Activated CD8-positive, alpha-beta T cell treated with anti-CD3 and anti-CD28 coated beads for 36 hours (primary cell): ENCODE data around the gene SPECC1. TPM values are rescaled to one million over a fixed set of nuclear protein-coding genes. Genes with fewer than 3 reads are reported as not detected.
A peak's percentile ranks its signal among the peaks of the same experiment; 100 is the strongest.

Experiments
- ATAC-seq: fragments of 200-7000 bp; cut with Tn5 transposase; one replicate; pipeline ENCODE4 v1.10.0; 2021; ENCODE audit warnings: mild to moderate bottlenecking, moderate library complexity
- CTCF ChIA-PET: fragments of 350-600 bp; sonication (Branson Sonifier 250); formaldehyde crosslinking; loops from one replicate; lab custom pipeline; 2021; ENCODE audit warnings: antibody characterized with exemption; lab: Charles Lee
- POLR2A ChIA-PET: fragments of 350-600 bp; sonication (Branson Sonifier 250); formaldehyde crosslinking; loops from one replicate; lab custom pipeline; 2021; ENCODE audit warnings: antibody characterized with exemption; lab: Charles Lee
- DNase-seq: peaks from one replicate; pipeline ENCODE4 v3.0.0-alpha.2; 2020
- H3K27ac Mint-ChIP-seq: one replicate; pipeline ENCODE4 v1.8.0; 2021; ENCODE audit warnings: mild to moderate bottlenecking, mixed read lengths
- H3K27me3 Mint-ChIP-seq: one replicate; pipeline ENCODE4 v1.8.0; 2021; ENCODE audit warnings: mixed read lengths
- H3K36me3 Mint-ChIP-seq: one replicate; pipeline ENCODE4 v1.8.0; 2021; ENCODE audit warnings: low read depth, mixed read lengths
- H3K4me1 Mint-ChIP-seq: one replicate; pipeline ENCODE4 v1.8.0; 2021; ENCODE audit warnings: low read depth, mixed read lengths
- H3K4me3 Mint-ChIP-seq: one replicate; pipeline ENCODE4 v1.8.0; 2021; ENCODE audit warnings: mild to moderate bottlenecking, moderate library complexity, mixed read lengths
- H3K9me3 Mint-ChIP-seq: one replicate; pipeline ENCODE4 v1.8.0; 2021; ENCODE audit warnings: mixed read lengths
- intact Hi-C: fragments of 100-400 bp; cut with micrococcal nuclease; formaldehyde crosslinking; loops from one replicate; pipeline ENCODE4 v1.10.0; 2022
- total RNA-seq, 2 experiments: library from RNA; stranded (reverse); gene quantifications; one replicate each; pipeline ENCODE4 v1.2.3, GENCODE V29; 2021
- TF ChIP-seq, protein P1 (sequence below): fragments of 200-600 bp; IDR thresholded peaks from one replicate; pipeline ENCODE4 v1.8.0; 2022; ENCODE audit warnings: antibody characterized with exemption, mild to moderate bottlenecking

SPECC1 gene
- total RNA-seq, 2 experiments from 2014 or later: 9.9 to 10.3 TPM

DNA sequence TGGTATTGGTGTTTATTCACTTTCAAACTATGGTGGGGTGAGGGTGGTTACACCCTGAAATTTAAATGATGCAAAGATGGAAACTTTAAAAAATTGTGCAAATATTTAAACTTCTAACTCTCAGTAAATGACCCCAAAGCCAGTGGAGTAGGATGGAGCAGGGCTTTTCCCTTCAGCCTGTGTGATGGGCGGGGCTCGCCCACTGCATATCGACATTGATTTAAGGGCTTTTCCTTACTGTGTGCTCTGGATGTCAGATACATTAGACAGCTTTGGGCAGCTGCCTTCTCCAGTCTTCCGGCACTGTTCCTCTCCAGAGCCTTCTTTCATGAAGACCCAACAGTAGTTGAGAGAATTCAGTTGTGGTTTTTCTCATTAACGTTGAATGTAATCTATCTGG lies 99.9 kb downstream of the SPECC1 start:
- intact Hi-C loops: no loop called here
- peaks cover 3% of the 10 kb centered on the region for H3K27me3 Mint-ChIP-seq
- DNase-seq: no peak
- H3K36me3 Mint-ChIP-seq: no peaks in the 10 kb centered on the region
- ChIA-PET POLR2A (no interaction called here), CTCF (interaction anchor here (1.0 kb wide), 1 partner anchor 13 kb away, joined by 3 read pairs; no protein-coding TSS in a partner anchor)
- H3K9me3 Mint-ChIP-seq: no peaks in the 10 kb centered on the region
- TF ChIP-seq, protein P1, sequence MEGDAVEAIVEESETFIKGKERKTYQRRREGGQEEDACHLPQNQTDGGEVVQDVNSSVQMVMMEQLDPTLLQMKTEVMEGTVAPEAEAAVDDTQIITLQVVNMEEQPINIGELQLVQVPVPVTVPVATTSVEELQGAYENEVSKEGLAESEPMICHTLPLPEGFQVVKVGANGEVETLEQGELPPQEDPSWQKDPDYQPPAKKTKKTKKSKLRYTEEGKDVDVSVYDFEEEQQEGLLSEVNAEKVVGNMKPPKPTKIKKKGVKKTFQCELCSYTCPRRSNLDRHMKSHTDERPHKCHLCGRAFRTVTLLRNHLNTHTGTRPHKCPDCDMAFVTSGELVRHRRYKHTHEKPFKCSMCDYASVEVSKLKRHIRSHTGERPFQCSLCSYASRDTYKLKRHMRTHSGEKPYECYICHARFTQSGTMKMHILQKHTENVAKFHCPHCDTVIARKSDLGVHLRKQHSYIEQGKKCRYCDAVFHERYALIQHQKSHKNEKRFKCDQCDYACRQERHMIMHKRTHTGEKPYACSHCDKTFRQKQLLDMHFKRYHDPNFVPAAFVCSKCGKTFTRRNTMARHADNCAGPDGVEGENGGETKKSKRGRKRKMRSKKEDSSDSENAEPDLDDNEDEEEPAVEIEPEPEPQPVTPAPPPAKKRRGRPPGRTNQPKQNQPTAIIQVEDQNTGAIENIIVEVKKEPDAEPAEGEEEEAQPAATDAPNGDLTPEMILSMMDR: no peak
- no peak for ATAC-seq
- H3K4me1 Mint-ChIP-seq: peaks cover 2% of the 10 kb centered on the region
- H3K27ac Mint-ChIP-seq: no peak overlapping the region
- no peak overlapping the region for H3K4me3 Mint-ChIP-seq

DNA sequence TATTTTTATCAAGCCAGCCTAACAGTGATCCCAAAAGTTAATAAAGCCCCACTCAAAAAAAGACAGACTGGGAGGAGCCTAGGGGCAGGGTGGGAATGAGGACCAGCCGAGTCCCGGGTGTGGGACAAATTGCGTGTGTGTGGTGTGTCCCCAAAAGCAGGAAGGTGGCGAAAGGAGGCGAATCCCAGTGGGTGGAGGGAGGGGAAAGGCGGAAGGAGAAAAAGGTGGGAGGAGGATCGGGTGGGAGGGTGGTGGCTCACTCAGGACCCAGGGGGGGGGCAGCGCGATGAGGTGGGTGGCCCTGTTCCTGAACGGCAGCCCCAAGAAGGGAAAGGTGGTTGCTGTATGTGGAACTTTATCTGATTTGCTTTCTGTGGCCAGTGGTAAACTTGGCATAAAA lies 102.4 kb downstream of the SPECC1 start:
- ATAC-seq: no peak
- no peaks in the 10 kb centered on the region for H3K36me3 Mint-ChIP-seq
- DNase-seq: no peak
- intact Hi-C loops: no loop called here
- ChIA-PET POLR2A (no interaction called here), CTCF (interaction anchor here (0.9 to 2.3 kb wide), 2 partner anchors 103 to 118 kb away, joined by 3 to 13 read pairs; no protein-coding TSS in a partner anchor)
- peaks cover 3% of the 10 kb centered on the region for H3K27me3 Mint-ChIP-seq
- no peak overlapping the region for H3K4me3 Mint-ChIP-seq
- H3K27ac Mint-ChIP-seq: no peak overlapping the region
- TF ChIP-seq, protein P1: no peak
- H3K9me3 Mint-ChIP-seq: no peaks in the 10 kb centered on the region
- H3K4me1 Mint-ChIP-seq: peaks cover 2% of the 10 kb centered on the region

DNA sequence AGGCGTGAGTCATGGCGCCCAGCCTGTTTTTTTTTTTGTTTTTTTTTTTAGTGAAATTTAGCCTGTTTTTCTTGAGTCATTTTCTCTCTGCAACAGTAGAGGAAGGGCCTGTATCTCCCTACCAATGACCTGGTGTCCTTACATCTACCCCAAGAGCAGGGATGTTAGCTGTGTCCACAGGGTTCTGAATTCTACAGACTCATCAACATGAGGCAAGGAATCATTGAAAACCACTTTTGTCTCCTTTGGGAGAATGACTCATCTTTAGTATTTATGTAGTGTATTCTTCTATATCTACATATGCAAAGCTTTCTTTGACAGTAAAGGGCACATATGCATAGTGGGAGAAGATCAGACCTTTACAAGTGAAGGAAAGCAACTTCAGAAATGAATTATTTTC lies 105.3 kb downstream of the SPECC1 start:
- ChIA-PET CTCF (interaction anchor here (1.3 kb wide), 1 partner anchor 95 kb away, joined by 3 read pairs; no protein-coding TSS in a partner anchor), POLR2A (interaction anchor here (0.6 kb wide), 1 partner anchor 26 kb away, joined by 3 read pairs; no protein-coding TSS in a partner anchor)
- H3K9me3 Mint-ChIP-seq: no peaks in the 10 kb centered on the region
- TF ChIP-seq, protein P1: no peak
- peaks cover 4% of the 10 kb centered on the region for H3K4me1 Mint-ChIP-seq
- DNase-seq (no peak), ATAC-seq (no peak)
- H3K4me3 Mint-ChIP-seq: no peak overlapping the region
- peaks cover 3% of the 10 kb centered on the region for H3K27me3 Mint-ChIP-seq
- no peaks in the 10 kb centered on the region for H3K36me3 Mint-ChIP-seq
- H3K27ac Mint-ChIP-seq: no peak overlapping the region
- intact Hi-C loops: no loop called here

DNA sequence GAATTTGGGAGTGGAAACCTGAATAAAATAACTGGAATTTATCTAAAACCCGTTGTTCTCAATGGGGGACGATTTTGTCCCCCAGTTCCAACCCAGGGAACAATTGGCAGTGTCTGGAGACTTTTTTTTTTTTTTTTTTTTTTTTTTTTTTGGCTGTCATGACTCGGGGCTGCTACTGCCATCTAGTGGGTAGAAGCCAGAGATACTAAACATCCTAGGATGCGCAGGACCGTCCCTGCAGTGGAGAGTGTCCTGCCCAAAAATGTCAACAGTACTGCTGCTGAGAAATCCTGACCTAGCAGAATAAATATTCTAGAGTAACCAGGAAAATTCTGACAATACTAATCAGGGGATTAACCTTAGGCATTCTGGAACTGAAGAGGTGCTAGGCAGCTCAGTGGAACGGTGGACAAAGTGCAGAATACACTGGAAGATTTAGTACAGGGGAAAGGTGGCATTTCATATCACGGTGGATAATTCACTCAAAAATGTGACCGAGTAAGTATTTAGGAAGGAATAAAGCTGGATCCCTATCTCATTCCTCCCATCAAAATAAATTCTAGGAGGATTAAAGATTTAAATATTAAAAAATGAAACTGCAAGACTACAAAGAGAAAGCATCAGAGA lies 107.6 kb downstream of the SPECC1 start:
- POLR2A ChIA-PET: no interaction called here
- peak; percentile 68 for ATAC-seq
- no peak overlapping the region for H3K27ac Mint-ChIP-seq
- H3K4me3 Mint-ChIP-seq: no peak overlapping the region
- CTCF ChIA-PET: interaction anchor here (0.6 to 3.3 kb wide), 16 partner anchors 11 to 204 kb away, joined by 3 to 48 read pairs (median 3); partner anchors contain the start of gene SPECC1
- intact Hi-C loops: loop anchor here (5.0 kb wide), 1 partner anchor 124 kb away; no protein-coding TSS in a partner anchor
- peak; percentile 68 for DNase-seq
- H3K27me3 Mint-ChIP-seq: peaks cover 4% of the 10 kb centered on the region
- TF ChIP-seq, protein P1: peak; percentile 92
- no peaks in the 10 kb centered on the region for H3K9me3 Mint-ChIP-seq
- no peaks in the 10 kb centered on the region for H3K36me3 Mint-ChIP-seq
- peaks cover 4% of the 10 kb centered on the region for H3K4me1 Mint-ChIP-seq

DNA sequence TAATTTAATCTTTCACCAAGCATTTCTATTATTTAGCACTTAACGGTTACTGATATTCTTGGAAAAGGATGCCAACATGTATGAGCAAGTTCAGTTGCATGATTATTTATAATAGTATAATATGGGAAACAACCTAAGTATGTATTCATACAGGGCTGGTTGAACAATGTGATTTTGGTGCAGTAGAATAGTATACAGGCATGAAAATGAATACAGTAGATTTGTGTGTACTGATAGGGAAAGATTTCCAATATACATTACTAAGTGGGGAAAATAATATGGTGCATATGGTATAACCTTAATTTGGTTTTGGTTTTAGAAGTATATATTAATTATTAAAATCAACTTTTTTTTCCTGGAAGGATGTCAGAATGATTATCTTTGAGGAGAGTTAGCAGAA lies 109.1 kb downstream of the SPECC1 start:
- Mint-ChIP-seq H3K9me3 (no peaks in the 10 kb centered on the region), H3K36me3 (no peaks in the 10 kb centered on the region), H3K27ac (no peak overlapping the region), H3K4me3 (no peak overlapping the region), H3K4me1 (peaks cover 4% of the 10 kb centered on the region), H3K27me3 (peaks cover 3% of the 10 kb centered on the region)
- TF ChIP-seq, protein P1: no peak
- ChIA-PET CTCF (interaction anchor here (1.3 to 3.3 kb wide), 2 partner anchors 16 to 124 kb away, joined by 4 to 48 read pairs; no protein-coding TSS in a partner anchor), POLR2A (no interaction called here)
- ATAC-seq (no peak), DNase-seq (no peak)
- intact Hi-C loops: loop anchor here (5.0 kb wide), 1 partner anchor 126 kb away; no protein-coding TSS in a partner anchor
